ENCODE measurements around the gene AIP.
A peak's percentile ranks its signal among the peaks of the same experiment; 100 is the strongest.
"Not testable (repeated sequence)": the region's sequence is repeated elsewhere in the genome, so short reads cannot be mapped to it uniquely, and the experiment has no call there.

Gene AIP

DNA sequence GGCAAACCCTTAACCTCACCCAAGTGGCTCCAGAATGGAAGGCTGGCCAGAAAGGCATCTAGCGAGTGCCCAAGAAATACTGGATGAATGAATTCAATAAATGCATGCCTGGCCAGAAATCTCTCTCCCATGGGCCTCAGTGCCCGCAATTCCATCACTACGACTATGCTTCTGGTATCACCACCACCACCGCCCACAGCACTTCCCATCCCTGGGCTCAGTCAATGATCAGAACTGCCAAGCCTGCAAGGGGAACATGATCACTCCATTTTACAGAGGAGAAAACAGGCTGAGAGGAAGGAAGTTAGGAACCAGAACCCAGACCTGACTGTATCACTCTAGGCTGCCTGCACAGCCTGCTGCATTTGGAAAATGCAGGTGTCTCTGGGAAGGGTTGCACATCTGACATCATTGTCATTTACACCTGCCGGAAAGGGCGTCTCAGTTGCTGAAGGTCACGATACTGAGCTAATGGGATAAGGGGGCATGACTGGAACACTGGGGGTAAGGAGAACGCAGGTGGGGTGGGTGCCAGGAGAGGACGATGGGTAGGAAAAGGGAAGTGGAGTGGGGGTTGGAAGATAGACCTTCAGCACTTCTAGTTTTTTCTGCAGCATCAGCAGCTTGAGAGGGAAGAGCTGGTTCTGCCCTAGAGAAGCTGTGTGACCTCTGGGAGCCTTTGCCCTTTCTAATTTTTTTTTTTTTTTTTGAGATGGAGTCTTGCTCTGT lies 33.5 kb upstream of the AIP start:
- DNase-seq: no peak

DNA sequence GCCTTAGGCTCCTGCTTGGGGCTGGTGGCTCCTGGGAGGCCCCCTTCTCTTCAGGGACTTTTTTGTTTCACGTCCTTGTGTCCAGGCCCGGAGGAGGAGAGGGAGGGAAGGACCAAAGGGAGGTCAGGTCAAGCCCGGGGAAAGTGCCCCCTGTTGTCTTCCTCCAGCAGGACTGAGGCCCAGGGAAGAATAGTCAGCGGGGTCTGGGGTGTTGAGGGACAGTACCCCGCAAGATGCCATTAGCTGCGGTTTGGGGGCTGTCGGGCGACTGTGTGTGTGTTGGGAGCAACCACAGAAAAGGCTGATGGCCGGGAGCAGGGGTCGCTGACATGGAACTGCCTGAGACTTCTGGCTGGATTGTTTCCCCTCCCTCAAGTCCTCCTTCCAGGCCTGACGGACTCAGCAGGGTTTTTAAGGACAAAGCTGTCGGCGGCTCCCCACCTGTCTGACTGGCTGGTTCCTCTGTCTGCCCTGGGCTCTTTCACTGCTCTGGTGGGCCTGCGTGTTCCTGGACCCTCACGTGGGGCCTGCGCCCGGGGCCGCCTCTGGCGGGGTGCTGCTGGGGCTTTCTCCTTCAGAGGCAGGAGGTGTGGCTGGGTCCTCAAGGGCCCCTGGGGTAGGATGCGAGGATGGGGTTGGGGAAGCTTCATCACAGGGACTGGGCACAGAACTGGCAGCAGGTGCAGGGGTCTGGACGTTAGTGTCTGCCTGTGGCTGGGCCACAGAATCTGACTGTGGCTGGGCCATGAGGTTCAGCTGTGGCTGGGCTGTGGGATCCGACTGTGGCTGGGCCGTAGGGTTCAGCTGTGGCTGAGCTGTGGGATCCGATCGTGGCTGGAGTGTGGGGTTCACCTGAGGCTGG lies 31.8 kb upstream of the AIP start:
- no peak for DNase-seq

DNA sequence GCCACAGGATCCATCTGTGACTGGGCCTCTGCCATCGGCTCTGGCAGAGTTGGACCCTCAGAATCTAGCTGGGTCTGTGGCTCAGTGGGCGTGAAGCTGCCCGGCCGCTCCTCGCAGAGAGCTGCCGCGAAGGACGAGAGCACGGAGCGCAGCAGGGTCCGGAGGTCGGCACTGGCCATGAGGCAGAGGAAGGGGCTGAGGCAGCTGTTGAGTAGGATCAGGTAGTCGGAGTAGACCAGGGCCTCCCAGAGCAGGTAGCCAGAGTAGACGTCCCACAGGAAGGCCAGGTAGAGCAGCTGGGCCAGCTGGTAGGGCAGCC lies 31.2 kb upstream of the AIP start:
- no peak for DNase-seq

DNA sequence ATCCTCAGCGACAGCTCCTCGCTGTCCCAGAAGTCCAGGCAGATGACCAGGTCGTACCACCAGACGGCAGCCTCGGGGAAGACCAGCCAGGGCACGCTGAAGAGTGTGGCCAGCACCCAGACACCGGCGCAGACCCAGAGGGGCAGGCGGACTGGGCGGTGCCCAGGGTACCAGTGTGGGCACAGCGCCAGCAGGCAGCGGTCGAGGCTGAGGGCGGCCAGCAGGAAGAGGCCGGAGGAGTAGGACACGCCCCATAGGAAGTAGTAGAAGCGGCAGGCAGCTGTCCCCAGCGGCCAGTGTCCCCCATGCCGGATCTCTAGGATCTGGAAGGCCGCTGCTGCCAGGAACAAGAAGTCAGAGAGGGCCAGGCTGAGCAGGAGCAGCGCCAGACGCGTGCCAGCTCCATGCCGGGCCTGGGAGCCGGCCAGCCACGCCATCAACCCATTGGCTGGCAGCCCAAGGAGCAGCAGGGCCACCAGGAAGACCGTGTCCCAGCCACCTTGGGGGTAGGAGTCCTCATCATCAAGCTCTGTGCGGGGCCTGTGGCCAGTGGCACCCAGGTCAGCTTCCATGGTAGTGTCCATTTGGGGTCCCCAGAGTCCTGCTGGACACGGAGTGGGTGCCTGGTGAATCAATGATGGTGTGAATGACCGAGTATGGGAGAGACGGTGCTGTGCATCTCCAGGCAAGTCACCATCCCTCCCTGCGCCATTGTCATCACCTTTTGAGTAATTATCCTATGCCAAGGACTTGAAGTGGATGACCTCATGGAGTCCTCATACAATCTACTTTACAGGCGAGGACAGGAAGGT lies 30.5 kb upstream of the AIP start, which contains the start of gene GPR152:
GPR152 (minus strand) TSS at position 589 of the 812 bp plus-strand sequence; CDS start at position 584, 5 bp downstream.
- no peak for DNase-seq

DNA sequence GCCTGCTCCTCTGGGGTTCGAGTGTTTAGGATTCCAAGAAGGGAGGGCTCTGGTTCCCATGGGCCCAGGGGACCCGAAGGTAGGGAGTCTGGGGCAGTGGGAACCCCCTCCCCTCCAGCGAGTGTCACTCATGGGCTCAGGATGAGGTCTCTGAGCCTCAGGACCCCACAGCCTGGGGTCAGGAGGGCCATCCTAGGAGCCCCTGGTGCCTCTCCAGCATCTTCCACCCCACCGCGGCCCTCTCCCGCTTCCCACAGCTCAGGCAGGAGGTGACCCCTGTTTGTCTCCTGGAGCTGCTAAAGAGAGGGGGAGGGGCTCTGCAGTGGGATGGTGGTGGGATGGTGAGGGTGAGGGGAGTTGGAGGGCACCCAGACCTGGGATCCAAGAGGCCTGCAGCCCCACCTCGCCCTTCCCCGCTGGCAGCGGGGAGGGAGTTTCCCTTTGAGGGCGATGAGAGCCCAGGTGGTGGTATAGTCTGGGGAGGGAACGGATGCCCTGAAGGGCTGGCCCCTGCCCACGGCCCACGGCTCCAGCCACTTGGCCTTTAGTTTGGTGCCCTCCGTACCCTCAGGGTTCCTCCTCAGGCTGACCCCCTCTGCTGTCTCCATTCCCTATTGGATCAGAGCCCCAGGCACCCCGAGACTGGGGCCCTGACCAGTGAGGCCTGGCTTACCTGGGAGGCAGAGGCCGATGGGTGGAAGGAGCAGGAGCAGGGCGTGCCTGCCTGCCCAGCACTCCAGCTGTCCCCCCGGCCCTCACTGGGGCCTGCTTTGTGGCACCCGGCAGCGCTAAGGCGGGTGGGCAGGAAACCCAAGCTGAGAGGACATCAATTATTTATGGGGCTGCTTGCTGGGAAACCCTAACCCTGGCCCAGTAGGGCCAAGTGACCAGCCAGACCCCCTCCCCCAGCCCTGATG lies 28.8 kb upstream of the AIP start:
- DNase-seq: no peak

DNA sequence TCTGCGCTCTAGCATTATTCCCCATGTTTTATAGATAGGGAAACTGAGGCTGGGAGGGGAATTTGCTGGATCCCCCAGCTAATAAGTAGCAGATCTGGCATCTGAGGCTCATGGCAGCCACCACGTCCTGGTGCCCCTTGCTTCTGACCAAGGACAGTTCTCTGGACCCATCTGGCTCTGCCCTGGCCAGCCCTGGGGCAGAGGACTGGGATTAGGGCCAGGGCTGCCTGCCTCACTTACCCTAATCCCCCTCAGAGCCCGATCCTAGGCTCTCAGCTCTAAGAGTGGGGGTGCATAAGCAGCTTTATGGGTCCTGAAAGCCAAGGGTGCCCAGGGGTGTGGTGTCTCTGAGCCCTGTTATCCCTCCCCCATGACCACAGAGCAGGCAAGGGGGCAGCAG lies 27.8 kb upstream of the AIP start, which contains the start of gene CABP4:
CABP4 (plus strand) TSS at position 301 of the 400 bp plus-strand sequence; CDS start at position 371, 70 bp downstream.
- DNase-seq: no peak

DNA sequence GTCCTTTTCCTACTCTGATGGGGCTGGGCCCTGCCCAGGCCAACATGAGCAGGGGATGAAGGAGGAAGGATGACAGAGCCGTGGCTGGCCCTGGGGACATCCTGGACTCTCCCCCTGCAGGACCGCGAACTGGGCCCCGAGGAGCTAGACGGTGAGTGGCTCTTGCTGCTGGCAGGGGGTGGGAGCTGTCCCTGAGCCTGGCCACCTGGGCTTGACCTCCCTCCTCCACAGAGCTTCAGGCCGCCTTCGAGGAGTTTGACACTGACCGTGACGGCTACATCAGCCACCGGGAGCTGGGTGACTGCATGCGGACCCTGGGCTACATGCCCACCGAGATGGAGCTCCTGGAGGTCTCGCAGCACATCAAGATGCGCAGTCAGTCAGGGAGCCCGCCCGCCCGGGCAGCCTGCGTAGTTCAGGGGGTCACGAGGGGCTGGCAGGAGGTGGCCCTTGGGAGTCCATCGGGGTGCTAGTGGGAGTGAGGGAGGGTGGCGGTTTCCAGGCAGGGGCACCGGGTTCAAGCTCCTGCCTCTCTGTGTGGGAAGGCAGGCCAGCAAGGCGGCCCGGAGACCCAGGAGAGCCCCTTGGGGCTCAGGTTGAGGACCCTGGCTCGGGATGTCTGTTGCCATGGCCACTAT lies 26.6 kb upstream of the AIP start:
- no peak for DNase-seq

DNA sequence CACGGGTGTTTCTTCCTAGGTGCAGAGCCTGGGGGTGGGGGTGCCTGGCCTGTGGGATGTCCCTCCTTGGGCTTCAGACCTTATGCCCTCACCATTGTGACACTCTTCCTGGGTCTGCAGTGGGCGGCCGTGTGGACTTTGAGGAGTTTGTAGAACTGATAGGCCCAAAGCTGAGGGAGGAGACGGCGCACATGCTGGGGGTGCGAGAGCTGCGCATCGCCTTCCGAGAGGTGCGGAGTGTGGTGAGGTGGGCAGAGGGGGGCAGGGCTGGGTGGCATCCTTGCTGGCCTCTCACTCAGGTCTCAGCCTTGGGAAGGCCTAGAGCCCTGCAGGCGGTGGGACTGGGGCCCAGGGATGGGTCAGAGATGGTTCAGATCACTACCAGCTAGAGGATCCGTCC lies 25.4 kb upstream of the AIP start:
- no peak for DNase-seq

DNA sequence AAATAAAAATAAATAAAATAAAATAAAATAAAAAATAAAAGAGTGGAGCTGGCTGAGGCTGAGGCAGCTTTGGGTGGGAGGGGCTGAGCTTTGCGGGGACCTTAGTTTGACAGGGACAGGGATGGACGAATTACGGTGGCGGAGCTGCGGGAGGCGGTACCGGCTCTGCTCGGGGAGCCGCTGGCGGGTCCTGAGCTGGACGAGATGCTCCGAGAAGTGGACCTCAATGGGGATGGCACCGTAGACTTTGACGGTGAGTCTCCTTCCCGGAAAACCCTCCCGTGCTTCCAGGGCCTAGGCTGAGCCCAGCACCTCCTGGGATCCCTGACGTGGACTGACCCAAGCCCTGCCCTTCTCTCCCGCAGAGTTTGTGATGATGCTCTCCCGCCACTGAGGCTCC lies 24.6 kb upstream of the AIP start:
- DNase-seq: no peak

DNA sequence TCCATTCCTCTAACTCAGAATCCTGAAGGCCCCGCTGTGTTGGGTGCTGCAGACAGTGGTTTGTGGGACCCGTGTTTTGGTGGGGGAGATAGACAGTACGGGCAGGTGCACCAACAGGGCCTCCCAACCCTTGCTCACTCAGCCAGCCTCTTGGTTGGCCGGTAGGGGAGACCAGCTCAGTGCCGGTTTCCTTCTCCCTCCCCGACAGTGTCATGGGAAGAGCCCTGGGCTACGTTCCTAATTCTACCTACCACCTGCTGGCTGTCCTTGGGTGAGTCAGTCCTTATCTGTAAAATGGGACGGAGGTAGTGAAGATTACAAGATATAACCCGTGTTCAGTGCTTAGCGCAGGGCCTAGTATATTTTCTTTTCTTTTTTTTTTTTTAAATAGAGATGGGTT lies 19.6 kb upstream of the AIP start:
- DNase-seq: no peak

DNA sequence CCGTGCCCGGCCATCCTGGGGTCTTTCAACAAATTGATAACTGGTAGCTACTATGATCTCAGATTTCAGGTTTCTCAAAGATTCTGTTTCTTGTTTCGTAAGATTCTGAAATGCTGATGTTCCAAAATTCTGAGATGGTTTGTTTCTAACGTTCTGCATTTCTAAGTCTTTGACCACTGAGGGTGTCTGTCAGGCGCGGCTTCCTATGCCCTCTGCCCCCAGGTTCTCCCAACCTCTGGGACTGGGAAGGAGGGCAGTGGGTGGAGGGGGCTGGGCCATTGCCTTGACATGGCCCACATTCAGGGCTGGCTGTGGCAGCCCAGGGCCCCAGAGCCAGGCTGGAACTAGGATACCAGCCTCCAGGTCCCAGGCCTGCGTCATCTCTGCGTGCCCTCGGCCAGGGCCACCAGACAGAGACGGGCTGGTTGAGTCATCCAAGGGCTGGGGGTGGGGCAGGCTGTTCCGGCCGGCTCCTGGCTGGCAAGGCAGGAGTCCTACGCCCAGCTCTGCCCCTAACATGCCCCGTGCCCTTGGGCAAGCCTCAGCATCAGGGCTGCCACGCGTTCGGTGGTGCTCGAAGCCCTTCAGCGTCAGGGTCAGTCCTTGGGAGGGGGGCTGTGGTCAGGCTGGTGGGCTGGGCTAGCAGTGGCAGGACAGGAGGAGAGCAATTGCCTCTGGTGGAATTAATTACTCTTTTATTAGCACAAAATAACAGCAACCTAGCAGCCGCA lies 19.0 kb upstream of the AIP start:
- DNase-seq: no peak

DNA sequence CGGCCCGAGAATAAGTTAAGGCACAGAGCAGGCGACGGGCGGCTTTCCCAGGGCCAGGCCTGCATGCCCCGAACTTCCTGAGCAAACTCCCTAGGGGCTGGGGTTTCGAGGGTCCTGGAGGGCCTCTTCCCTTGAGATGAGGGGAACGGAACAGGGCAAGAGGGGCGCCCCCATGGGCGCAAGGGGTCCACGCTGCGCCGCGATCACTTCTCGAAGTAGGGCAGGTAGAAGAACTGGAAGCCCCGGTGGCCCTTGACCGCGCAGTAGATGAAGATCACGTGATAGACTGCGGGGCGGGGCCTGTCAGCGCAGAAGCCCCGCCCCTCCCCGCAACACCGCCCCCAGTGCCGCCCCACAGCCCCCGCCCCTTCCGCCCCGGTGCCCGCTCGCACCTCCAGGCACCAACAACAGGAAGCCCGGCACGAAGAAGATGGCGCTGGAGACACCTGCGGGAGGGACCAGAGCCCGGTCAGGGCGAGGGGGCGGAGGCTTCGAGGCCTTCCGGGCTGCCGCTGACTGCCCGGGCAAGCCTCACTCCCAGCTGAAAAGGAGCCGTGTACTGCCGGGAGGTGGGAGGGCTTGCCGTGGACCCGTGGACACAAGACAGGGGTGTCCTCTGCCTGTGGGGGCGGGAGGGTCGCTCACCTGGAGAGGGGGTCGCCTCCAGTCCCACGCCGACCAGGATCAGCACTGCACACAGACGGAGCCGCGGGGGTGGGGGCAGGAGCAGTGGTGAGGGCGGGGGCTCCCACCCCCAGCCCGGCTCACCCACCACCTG lies 18.2 kb upstream of the AIP start:
- DNase-seq: no peak

DNA sequence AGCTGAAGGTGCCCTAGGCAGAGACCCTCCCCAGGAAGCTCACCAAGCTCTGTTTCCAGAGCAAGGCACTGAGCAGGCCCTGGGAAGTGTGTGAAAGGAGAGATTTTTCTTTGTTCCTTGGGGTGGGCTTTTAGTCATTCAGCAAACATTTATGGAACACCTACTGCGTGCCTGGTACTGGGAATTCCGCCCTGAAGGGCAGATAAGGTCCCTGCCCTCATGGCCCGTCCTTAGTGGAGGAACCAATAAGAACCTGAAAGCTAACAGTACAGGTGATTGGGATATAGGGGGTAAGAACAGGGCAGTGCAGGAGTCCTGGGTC lies 17.7 kb upstream of the AIP start:
- DNase-seq: no peak

DNA sequence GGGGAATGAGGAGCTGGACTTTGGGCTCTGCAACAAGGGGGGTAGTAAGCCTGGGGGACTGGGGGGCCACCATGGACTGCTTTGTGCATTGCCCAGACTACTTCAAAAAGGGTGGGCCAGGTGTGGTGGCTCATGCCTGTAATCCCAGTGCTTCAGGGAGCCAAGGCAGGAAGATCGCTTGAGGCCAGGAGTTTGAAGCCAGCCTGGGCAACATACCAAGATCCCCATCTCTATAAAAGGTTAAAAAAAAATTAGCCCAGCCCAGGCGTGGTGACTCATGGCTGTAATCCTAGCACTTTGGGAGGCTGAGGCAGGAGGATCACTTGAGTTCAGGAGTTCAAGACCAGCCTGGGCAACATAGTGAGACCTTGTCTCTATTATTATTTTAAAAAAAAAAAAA lies 17.3 kb upstream of the AIP start:
- not testable (repeated sequence) for DNase-seq

DNA sequence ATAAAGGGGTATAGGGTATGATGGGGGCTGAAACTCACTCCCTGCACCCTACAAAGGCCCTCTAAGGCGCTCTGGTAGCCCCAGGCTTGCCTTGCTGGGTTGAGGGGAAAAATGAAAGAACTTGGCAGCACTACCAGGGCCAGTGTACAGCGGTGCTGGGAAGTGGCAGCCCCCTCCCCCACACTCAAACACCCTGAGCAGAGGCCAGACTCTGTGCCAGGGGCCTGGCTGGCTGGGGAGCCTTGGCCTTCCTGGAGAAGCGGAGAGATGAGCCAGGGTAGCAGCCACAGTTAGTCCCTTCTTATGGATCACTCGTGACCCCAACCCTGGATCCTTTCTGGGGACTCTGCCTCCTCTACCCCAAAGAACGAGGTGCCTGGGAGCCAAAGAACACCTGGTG lies 16.5 kb upstream of the AIP start:
- no peak for DNase-seq

DNA sequence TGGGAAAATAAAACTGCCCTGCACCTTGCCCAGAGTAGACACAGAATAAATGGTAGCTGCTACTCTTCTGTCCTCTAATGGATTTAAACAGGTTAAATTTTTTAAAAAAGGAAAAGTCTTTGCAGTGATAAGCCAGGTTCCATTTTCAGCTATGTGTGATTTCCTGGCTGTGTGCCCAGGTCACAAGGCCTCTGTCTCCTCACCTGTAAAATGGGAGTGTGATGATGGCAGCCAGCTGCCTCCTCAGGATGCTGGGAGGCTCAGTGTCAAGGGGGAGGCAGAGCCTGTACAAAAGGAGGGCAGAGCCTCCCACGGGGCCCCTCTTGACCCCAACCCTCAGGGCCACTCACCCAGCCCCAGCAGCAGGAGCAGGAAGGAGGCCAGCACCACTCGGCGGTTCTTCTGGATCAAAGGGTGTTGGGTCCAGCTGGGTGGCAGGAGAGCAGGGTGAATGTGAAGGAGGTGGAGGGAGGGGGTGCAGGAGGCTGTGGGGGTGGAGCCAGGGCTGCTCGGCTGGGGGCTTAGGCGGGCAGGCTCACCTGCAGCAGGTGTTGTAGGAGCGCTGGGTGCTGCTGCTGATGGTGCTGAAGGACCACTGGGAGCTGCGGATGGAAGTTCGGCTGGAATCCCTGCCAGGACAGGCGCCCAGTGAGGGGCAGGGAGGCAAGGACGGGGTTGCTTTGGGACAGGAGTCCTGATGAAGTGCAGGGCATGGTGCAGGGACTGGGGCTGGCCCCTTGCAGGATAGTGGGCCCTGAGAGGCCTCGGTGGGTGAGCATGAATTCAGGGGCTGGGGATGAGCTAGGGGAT lies 15.7 kb upstream of the AIP start:
- no peak for DNase-seq

DNA sequence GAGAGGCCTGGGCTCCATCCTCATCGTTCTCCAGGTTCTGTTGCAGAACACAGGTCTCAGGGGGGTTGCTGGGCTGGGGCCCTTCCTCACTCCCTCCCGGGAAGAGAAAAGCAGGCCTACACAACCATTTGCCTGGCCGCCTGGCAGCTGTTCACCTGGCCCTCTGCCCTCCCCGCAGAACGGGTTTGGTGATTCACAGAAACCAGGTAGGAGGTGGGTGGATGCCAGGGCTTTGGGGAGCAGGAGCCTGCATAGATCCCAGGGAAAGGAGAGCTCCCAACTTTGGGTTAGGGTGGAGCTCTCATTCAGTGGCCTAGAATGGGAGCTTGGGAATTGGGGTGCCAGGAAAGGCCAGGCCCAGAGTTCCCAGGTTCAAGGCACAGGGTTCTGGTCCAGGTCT lies 14.8 kb upstream of the AIP start:
- DNase-seq: no peak

DNA sequence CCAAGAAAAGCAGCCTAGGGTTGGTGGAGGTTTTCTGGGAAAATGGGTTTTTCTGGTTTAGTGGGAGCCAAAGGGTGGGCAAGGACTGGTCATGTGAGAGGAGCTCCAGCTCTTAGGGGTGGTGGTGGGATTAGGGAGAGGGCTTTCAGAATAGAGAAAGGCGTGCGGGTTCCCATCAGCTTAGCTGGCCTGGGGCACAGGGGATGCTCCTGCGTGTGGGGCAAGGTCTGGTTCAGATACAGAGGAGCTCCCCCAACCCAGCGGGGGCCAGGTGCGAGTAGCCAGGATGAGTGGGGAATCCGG lies 14.4 kb upstream of the AIP start:
- DNase-seq: no peak

DNA sequence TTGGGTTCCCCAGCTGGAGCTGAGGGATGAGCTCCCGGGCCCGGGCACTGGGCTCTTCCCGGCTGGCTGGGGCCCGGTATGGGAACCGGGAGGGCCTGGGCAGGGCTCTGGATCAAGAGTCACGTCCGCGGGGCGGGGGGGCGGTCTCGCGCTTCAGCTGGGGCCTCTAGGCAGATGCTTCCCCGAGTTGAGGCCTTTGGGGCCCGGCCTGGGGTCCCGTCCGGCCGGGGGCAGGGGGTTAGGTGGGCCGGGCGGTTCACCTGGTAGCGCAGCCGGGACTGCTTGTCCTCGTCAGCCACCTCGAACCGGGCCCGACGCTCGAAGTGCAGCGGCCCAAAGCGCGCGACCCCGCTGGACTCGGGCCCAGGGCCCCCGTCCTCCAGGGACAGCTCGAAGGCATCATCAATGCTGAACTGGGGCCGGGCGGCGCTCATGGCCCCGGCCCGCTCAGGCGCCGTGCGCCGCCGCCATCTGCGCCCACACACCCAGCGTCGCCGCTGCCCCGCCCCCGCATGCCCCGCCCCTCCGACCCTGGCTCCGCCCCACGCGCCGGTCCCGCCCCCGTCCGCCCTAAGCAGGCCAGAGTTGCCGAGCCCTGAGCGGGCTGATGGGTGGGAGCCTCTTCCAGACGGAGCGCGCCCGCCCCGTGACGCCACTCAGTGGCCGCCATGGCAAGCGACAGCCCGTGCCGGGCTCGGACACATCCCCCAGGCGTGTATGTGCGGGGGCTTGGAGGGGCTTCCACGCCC lies 13.9 kb upstream of the AIP start, which contains the start of gene TMEM134:
TMEM134 (minus strand) TSS at position 493 of the 749 bp plus-strand sequence; CDS start at position 434, 59 bp downstream.
- DNase-seq: peak; percentile 70
